Esophagus muscularis mucosa (tissue), 4 donors: ENCODE results near the gene PRMT7.

Experiments
- EP300 ChIP-seq: sonication (generic); formaldehyde crosslinking; IDR thresholded peaks from one replicate; pipeline ENCODE4 v1.6.1; 2017; ENCODE audit warnings: antibody characterized with exemption
- POLR2A ChIP-seq: fragments of 450-650 bp; IDR thresholded peaks from one replicate; pipeline ENCODE4 v1.6.1; 2017; ENCODE audit warnings: antibody characterized with exemption, moderate library complexity, mild to moderate bottlenecking, low read depth
- POLR2AphosphoS5 ChIP-seq, 2 donors: sonication (generic); formaldehyde crosslinking; IDR thresholded peaks; one replicate each; pipeline ENCODE4 v1.6.1; 2017; ENCODE audit warnings: antibody characterized with exemption in 2 of 2
- TF ChIP-seq, protein P1 (sequence below), 3 experiments: fragments of 200-600 bp in 2 of 3; fragments of 450-650 bp in 1 of 3; sonication (generic) in 2 of 3; IDR thresholded peaks; one replicate each; pipeline ENCODE4 v1.5.1; 2017 to 2019; ENCODE audit warnings: antibody characterized with exemption in 3 of 3, mild to moderate bottlenecking in 2 of 3, moderate library complexity in 1 of 3

DNA sequence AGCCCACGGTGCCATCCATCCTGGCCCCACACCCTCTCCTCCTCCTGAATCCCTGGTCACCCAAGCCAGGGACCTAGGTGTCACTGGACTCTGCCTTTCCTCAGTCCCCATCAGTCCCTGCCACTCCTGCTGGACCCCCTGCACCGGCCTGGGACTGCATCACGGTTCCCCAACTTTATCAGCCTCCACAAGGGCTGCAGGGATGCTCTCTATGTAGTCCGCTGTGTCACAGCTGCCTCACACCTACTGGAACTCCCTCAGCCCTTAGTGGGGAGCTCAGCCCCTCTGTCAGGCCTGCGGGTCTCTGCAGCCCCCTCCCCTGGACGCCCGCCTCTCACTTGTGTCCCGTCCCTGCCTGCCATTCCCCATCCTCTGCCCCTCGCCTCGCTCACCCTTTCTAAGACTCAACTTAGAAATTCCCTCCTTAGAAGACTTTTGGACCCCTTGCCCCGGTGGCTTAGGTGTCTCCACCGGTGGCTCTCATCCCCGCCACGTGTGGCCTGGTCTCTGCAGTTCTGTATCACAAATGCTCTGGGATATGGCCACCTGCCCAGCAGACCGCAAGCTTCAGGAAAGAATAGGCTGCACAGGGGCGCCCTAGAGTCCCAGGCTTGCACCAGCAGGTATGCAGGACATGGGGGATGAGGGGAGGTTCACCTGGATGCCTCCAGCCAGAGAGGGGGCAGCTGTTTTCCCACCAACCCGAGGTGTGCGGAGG lies 62.9 kb downstream of the PRMT7 start:
- TF ChIP-seq EP300 (no peak), POLR2A (no peak), POLR2AphosphoS5 (IDR thresholded peaks at IDR 0.05) (no peak)
- TF ChIP-seq, protein P1, sequence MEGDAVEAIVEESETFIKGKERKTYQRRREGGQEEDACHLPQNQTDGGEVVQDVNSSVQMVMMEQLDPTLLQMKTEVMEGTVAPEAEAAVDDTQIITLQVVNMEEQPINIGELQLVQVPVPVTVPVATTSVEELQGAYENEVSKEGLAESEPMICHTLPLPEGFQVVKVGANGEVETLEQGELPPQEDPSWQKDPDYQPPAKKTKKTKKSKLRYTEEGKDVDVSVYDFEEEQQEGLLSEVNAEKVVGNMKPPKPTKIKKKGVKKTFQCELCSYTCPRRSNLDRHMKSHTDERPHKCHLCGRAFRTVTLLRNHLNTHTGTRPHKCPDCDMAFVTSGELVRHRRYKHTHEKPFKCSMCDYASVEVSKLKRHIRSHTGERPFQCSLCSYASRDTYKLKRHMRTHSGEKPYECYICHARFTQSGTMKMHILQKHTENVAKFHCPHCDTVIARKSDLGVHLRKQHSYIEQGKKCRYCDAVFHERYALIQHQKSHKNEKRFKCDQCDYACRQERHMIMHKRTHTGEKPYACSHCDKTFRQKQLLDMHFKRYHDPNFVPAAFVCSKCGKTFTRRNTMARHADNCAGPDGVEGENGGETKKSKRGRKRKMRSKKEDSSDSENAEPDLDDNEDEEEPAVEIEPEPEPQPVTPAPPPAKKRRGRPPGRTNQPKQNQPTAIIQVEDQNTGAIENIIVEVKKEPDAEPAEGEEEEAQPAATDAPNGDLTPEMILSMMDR (IDR thresholded peaks at IDR 0.05), result no peak
